Fibroblast of the aortic adventitia (primary cell): Measurements from ENCODE around the gene CCDC27. TPM values are rescaled to one million over a fixed set of nuclear protein-coding genes. Genes with fewer than 3 reads are reported as not detected.

Experiments used
- DNase-seq: peaks from one replicate; pipeline ENCODE4 v3.0.0-alpha.2; 2010; ENCODE audit warnings: low read depth
- H3K4me3 ChIP-seq: 2 replicates; pipeline ENCODE4 v1.5.1; 2011; ENCODE audit warnings: low read depth, mild to moderate bottlenecking, control low read depth, low read length, moderate library complexity
- CTCF ChIP-seq: IDR thresholded peaks from 2 replicates; pipeline ENCODE4 v1.5.1; 2011; ENCODE audit warnings: mild to moderate bottlenecking, low read length, control low read depth, inconsistent platforms; ENCODE audit not compliant: insufficient read depth
- total RNA-seq: library from RNA; depleted of rRNA; stranded (reverse); fragments of >200 nt; gene quantifications from 2 replicates; pipeline ENCODE4 v1.2.3, GENCODE V29; 2012; ENCODE audit warnings: low replicate concordance

CCDC27 gene
- total RNA-seq, 1 donor = not detected

- H3K4me3 ChIP-seq = no peak overlapping the region
- DNase-seq = no peak
- TF ChIP-seq CTCF = no peak
Observed at GRCh38 chr1:3742439-3743298, 9.6 kb upstream of the CCDC27 start.

GRCh38 chr1:3743421-3743820 is 8.8 kb upstream of the CCDC27 start:
- no peak for TF ChIP-seq CTCF
- H3K4me3 ChIP-seq = no peak overlapping the region
- peak; percentile 28 for DNase-seq

DNA sequence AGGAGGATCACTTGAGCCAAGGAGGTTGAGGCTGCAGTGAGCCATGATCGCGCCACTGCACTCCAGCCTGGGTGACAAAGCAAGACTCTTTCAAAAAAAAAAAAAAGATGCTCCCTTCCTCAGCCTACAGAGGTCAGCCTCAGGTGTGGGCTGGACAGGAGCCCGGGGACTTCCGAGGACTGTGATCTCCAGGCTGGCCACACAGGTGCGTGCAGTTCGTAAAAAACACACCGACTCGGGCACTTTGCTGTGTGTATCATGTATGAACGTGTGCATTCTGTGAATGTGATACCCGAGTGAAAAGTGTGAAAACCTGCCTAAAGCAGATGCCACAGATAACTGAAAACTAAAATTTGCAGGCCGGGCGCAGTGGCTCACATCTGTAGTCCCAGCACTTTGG is 8.4 kb upstream of the CCDC27 start:
- TF ChIP-seq CTCF = no peak
- H3K4me3 ChIP-seq = no peak overlapping the region
- DNase-seq = no peak

GRCh38 chr1:3744646-3745045 is 7.6 kb upstream of the CCDC27 start:
- no peak overlapping the region for H3K4me3 ChIP-seq
- no peak for DNase-seq

DNA sequence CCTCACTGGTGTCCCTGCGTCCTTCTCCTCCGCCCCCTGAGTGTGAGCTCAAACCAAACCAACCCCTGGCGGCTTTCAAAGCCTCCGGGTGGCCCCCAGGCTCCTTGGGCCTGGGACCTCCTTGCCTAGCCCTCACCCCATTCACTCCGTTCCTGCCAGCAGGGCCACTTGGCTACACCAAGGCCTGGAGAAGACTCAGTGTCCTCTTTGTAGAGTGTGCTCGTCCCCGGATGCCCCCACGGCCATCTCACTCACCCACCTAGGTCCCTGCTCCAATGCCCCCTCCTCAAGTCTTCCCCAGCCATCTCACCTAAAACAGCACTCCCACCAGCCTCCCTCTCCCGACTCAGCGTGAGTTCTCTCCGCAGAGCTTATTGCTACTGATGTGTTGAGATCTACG is 7.2 kb upstream of the CCDC27 start:
- TF ChIP-seq CTCF = no peak
- no peak for DNase-seq
- no peak overlapping the region for H3K4me3 ChIP-seq

More at GRCh38 chr1:3744646-3745045, 7.6 kb upstream of the CCDC27 start:
- no peak for TF ChIP-seq CTCF

DNA sequence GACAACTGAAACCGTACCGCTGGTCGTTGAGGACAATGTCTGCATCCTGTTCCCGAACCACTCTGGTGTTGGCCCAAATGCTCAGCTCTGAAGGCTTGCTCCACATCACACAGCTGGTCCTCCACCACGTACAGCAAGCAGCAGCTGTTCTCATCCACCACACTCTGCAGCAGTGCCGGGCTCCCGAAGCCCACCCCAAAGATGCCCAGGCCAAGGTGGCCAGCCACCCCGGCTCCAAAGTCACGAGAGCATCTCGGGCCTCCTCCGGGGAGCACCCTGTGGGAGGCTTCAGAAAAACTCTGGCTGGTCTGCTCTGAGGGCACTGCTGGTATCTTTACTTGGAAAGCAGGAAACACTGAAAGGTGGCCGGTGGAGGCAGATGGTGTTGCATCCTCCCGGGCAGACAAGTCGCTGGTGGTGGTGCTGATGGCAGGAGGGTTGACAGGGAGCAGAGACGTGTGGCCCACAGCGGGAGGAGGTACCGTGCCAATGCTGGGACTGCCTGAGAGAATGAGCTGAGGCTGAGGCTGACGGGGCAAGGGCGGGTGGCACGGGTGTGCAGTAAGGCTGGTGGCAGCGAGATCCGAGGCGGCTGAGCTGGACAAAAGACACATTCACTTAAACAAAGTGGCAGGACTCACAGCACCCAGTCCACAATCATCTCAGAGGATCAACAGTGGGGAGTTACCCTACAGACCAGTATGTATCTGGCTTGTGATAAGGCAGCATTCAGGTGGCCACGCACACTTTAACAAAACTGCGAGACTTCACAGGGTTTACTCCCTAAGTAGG is 6.5 kb upstream of the CCDC27 start:
- no peak for DNase-seq
- TF ChIP-seq CTCF = no peak
- peak overlapping the region; percentile 71 for H3K4me3 ChIP-seq
